DND-41 (cell line): ENCODE results near the gene TDRD9.
"Not testable (repeated sequence)": the region's sequence is repeated elsewhere in the genome, so short reads cannot be mapped to it uniquely, and the experiment has no call there.

Source experiments
- ATAC-seq: fragments of 200-7000 bp; cut with Tn5 transposase; 3 replicates; pipeline ENCODE4 v1.9.1; 2021; ENCODE audit warnings: low read depth; ENCODE audit not compliant: insufficient read depth
- DNase-seq: peaks from one replicate; pipeline ENCODE4 v3.0.0-alpha.2; 2020
- H2AFZ ChIP-seq: 2 replicates; pipeline ENCODE4 v1.6.0; 2012; ENCODE audit warnings: low read depth, low read length
- H3K27ac ChIP-seq: 2 replicates; pipeline ENCODE4 v1.5.1; 2012; ENCODE audit warnings: low read length, inconsistent platforms
- H3K27me3 ChIP-seq: fragments of 200-600 bp; sonication (generic); 2 replicates; pipeline ENCODE4 v1.6.0; 2012; ENCODE audit warnings: low read length, mild to moderate bottlenecking, inconsistent platforms; ENCODE audit not compliant: insufficient read depth, poor library complexity
- H3K36me3 ChIP-seq: 2 replicates; pipeline ENCODE4 v1.5.1; 2012; ENCODE audit warnings: low read length, inconsistent platforms; ENCODE audit not compliant: insufficient read depth
- H3K4me1 ChIP-seq: 2 replicates; pipeline ENCODE4 v1.5.1; 2012; ENCODE audit warnings: mild to moderate bottlenecking, low read length; ENCODE audit not compliant: insufficient read depth
- H3K4me2 ChIP-seq: 2 replicates; pipeline ENCODE4 v1.6.0; 2012; ENCODE audit warnings: mild to moderate bottlenecking, moderate library complexity, low read length, inconsistent platforms; ENCODE audit not compliant: insufficient read depth
- H3K4me3 ChIP-seq, 2 experiments: fragments of 200-600 bp in 1 of 2; shearing (Covaris generic) in 1 of 2; 2 replicates each; pipeline ENCODE4 v1.5.1; 2012 to 2016; ENCODE audit warnings: inconsistent platforms in 2 of 2, low read length in 2 of 2, mild to moderate bottlenecking in 2 of 2, low read depth in 1 of 2, moderate library complexity in 1 of 2
- H3K79me2 ChIP-seq: 2 replicates; pipeline ENCODE4 v1.6.0; 2012; ENCODE audit warnings: low read length, inconsistent platforms; ENCODE audit not compliant: insufficient read depth
- H3K9ac ChIP-seq: 2 replicates; pipeline ENCODE4 v1.6.0; 2012; ENCODE audit warnings: low read depth, mild to moderate bottlenecking, inconsistent platforms, low read length, moderate library complexity
- H3K9me3 ChIP-seq: 2 replicates; pipeline ENCODE4 v1.5.1; 2012; ENCODE audit warnings: low read length, moderate library complexity, mild to moderate bottlenecking, inconsistent platforms; ENCODE audit not compliant: insufficient read depth, severe bottlenecking
- H4K20me1 ChIP-seq: 2 replicates; pipeline ENCODE4 v1.6.0; 2012; ENCODE audit warnings: low read length; ENCODE audit not compliant: insufficient read depth
- EZH2 ChIP-seq: IDR thresholded peaks from 3 replicates; pipeline ENCODE4 v1.6.1; 2012; ENCODE audit warnings: borderline replicate concordance, low read depth, mild to moderate bottlenecking, moderate library complexity, low read length, inconsistent platforms; ENCODE audit not compliant: severe bottlenecking
- TF ChIP-seq, protein P1 (sequence below): IDR thresholded peaks from 2 replicates; pipeline ENCODE4 v1.5.1; 2012; ENCODE audit warnings: borderline replicate concordance, low read length, moderate library complexity, mild to moderate bottlenecking; ENCODE audit not compliant: poor library complexity, severe bottlenecking; ENCODE audit errors: extremely low read depth

Gene TDRD9

DNA sequence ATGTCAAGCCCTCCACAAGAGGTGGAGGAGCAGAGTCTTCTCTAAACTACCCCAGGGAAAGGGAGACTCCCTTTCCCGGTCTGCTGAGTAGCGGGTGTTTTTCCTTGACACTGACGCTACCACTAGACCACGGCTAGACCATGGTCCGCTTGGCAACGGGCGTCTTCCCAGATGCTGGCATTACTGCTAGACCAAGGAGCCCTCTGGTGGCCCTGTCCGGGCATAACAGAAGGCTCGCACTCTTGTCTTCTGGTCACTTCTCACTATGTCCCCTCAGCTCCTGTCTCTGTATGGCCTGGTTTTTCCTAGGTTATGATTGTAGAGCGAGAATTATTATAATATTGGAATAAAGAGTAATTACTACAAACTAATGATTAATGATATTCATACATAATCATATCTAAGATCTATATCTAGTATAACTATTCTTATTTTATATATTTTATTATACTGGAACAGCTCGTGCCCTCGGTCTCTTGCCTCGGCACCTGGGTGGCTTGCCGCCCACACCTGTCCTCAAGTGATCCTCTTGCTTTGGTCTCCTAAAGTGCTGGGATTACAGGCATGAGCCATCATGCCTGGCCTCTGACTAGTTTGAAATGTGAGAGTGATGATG is 52.5 kb downstream of the TDRD9 start:
- H3K36me3 ChIP-seq, H3K4me2 ChIP-seq, H3K79me2 ChIP-seq, H3K27me3 ChIP-seq, H3K9me3 ChIP-seq, H4K20me1 ChIP-seq, ATAC-seq, DNase-seq, H3K9ac ChIP-seq, H2AFZ ChIP-seq, H3K27ac ChIP-seq, H3K4me3 ChIP-seq, H3K4me1 ChIP-seq: not testable (repeated sequence)
- TF ChIP-seq, protein P1, sequence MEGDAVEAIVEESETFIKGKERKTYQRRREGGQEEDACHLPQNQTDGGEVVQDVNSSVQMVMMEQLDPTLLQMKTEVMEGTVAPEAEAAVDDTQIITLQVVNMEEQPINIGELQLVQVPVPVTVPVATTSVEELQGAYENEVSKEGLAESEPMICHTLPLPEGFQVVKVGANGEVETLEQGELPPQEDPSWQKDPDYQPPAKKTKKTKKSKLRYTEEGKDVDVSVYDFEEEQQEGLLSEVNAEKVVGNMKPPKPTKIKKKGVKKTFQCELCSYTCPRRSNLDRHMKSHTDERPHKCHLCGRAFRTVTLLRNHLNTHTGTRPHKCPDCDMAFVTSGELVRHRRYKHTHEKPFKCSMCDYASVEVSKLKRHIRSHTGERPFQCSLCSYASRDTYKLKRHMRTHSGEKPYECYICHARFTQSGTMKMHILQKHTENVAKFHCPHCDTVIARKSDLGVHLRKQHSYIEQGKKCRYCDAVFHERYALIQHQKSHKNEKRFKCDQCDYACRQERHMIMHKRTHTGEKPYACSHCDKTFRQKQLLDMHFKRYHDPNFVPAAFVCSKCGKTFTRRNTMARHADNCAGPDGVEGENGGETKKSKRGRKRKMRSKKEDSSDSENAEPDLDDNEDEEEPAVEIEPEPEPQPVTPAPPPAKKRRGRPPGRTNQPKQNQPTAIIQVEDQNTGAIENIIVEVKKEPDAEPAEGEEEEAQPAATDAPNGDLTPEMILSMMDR, result peak; percentile 26

DNA sequence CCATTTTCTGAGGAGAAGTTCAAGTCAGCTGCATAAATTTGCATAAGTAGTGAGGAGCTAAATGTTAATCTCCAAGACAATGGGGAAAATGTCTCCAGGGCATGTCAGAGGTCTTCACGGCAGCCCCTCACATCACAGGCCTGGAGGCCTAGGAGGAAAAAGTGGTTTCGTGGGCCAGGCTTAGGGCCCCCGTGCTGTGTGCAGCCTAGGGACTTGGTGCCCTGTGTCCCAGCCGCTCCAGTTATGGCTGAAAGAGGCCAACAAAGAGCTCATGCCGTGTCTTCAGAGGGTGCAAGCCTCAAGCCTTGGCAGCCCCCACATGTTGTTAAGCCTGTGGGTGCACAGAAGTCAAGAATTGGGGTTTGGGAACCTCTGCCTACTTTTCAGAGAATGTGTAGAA is 55.9 kb downstream of the TDRD9 start:
- no peak for TF ChIP-seq EZH2
- TF ChIP-seq, protein P1, result no peak
- Histone ChIP-seq H3K9me3 (peaks cover 3% of the 10 kb centered on the region), H3K4me3 (no peak overlapping the region), H3K9ac (no peak overlapping the region), H3K36me3 (no peaks in the 10 kb centered on the region), H3K27me3 (no peaks in the 10 kb centered on the region), H3K4me2 (no peak overlapping the region), H3K27ac (no peak overlapping the region), H2AFZ (no peak overlapping the region), H4K20me1 (no peaks in the 10 kb centered on the region), H3K79me2 (no peaks in the 10 kb centered on the region), H3K4me1 (no peaks in the 10 kb centered on the region)
- no peak for DNase-seq
- no peak for ATAC-seq

DNA sequence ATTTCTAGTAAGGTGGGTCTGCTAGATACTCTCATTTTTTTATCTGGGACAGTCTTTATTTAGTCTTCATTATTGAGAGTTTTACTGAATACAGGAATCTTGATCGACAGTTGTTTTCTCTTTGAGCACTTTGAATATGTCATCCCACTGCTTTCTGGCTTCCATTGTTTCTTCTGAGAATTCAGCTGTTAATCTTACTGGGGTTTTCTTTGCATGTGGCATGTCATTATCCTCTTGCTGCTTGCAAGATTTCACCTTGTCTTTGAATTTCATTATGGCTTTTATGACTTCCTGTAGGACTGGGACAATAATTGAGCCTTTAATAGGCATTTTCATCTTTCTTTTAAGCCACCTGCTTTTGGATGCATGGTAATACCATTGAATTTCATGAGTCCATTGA is 60.8 kb downstream of the TDRD9 start:
- Histone ChIP-seq H3K4me3 (no peak overlapping the region), H4K20me1 (no peaks in the 10 kb centered on the region), H3K27me3 (no peaks in the 10 kb centered on the region), H3K27ac (no peak overlapping the region), H3K4me2 (no peak overlapping the region), H2AFZ (no peak overlapping the region), H3K9ac (no peak overlapping the region), H3K36me3 (no peaks in the 10 kb centered on the region), H3K4me1 (no peaks in the 10 kb centered on the region), H3K79me2 (no peaks in the 10 kb centered on the region), H3K9me3 (peaks cover 8% of the 10 kb centered on the region)
- DNase-seq (no peak), ATAC-seq (no peak)
- no peak for TF ChIP-seq EZH2
- TF ChIP-seq, protein P1, result no peak

DNA sequence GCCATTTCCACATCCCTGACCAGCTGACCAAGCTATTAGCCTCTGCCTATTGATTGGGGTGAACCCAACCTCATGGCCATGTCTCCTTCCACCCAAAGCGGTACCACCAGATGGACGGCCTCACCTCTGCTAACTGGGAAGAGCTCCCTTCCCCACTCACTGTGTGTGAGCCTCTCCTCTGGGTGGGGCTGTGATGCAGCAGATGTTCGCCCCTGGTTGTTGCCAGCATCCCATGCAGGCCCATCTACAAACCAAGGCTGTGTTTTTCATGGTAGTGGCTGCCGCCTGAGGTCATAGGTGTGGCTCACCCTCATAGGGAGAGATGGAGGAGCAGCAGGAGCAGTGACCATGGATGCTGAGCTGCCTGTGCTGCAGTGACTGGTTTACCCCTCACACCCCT is 61.7 kb downstream of the TDRD9 start:
- Histone ChIP-seq H3K79me2 (no peaks in the 10 kb centered on the region), H3K9me3 (peaks cover 8% of the 10 kb centered on the region), H3K4me1 (no peaks in the 10 kb centered on the region), H3K36me3 (no peaks in the 10 kb centered on the region), H3K4me3 (no peak overlapping the region), H2AFZ (no peak overlapping the region), H4K20me1 (no peaks in the 10 kb centered on the region), H3K4me2 (no peak overlapping the region), H3K27me3 (peaks cover 4% of the 10 kb centered on the region), H3K9ac (no peak overlapping the region), H3K27ac (no peak overlapping the region)
- ATAC-seq (no peak), DNase-seq (no peak)
- TF ChIP-seq, protein P1, result no peak
- no peak for TF ChIP-seq EZH2
